Hematopoietic multipotent progenitor cell treated with erythropoietin and hydrocortisone succinate and interleukin-3 and kit ligand, for 15 days (in vitro differentiated cells): ENCODE measurements around the gene OPA3.

Source experiments
- DNase-seq: peaks from one replicate; pipeline ENCODE4 v3.0.0-alpha.2; 2015; ENCODE audit warnings: low spot score

OPA3 gene

DNA sequence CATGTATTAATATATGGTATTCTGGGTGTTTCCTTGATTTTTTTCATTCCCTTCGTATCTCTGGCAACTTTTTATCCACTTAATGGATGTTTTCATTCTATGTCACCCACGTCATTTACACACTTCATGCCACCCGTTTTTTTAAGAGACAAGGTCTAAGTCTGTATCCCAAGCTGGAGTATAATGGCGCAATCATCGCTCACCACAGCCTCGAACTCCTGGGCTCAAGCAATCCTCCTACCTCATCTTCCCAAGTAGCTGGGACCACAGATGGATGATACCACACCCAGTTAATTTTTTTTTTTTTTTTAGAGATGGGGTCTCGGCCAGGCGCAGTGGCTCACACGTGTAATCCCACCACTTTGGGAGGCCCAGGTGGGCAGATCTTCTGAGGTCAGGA lies 80.7 kb downstream of the OPA3 start:
- DNase-seq: no peak

- DNase-seq: no peak
Measured at GRCh38 chr19:45502111-45502510, 82.5 kb downstream of the OPA3 start.

GRCh38 chr19:45501730-45502014 lies 82.9 kb downstream of the OPA3 start:
- DNase-seq: no peak

DNA sequence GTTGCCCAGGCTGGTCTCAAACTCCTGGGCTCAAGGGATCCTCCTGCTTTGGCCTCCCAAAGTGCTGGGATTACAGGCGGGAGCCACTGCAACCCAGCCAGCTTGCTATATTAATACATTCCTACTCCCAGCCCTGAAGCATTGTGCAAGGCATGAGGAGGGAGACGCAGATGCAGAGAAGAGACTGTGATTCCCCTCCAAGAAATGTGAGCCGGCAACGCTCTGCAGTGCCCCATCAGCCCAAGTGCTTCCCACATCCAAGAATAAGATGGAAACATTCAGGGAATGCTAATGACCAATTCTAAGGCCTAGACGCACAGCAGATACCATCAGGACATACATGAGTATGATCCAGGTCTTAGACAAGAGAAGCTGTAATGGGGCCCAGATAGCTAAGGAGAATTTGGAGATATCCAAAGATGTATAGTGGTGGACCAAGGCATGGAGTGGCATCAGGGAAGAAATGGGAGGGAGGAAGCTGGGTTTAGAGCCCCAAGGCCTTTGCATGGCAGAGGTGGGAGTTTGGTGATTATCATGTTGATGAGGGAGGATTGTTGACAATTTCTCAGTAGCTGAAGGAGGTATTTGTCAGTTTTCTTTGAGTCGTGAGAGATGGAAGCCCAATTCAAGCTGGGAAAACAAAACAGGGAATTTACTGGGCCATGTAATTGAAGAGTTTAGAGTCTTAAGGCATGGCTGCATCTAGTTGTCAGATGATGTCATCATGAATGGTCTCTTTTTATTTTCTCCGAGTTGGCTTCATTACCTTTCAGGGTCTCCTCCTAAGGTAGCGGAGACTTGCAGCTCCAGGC lies 83.5 kb downstream of the OPA3 start:
- DNase-seq: no peak

DNA sequence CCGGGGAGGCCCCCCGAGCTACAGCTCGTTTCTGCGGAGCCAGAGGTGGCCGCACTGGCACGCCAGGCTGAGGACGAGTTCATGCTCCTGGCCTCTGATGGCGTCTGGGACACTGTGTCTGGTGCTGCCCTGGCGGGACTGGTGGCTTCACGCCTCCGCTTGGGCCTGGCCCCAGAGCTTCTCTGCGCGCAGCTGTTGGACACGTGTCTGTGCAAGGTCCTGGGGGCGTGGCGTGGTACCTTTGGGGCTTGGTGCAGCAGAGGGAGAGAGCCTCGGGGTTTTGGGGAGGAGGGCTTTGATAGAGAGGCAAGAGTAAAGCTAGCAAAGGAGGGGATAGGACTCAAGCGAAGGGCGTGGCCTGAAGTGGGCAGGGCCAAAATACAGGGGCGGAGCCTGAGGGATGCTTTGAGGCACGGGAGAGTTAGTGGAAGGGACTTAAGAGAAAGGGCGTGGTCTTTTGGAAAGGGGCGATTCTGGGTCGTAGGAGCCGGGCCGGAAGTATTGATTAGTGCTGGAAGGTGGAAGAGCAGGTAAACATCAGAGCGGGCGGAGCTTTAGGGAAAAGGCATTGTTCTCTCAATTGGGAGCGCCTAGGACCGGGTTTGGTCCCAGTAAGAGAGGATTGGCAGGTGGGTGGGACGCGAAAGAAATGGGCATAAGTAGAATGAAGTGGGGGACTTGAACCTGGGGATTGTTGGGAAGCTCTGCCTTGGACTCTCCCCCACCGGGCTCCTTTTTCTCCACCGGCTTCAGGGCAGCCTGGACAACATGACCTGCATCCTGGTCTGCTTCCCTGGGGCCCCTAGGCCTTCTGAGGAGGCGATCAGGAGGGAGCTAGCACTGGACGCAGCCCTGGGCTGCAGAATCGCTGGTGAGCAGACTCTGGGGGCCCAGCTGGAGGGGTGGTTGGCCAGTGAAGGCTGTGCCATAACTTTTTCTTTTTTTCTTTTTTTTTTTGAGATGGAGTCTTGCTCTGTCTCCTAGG lies 85.1 kb downstream of the OPA3 start:
- DNase-seq: peak; percentile 55

GRCh38 chr19:45498411-45499195 lies 86.0 kb downstream of the OPA3 start, which contains the start of gene PPM1N:
PPM1N (plus strand) TSS chr19:45498443; CDS start chr19:45498473, 30 bp downstream.
- no peak for DNase-seq

DNA sequence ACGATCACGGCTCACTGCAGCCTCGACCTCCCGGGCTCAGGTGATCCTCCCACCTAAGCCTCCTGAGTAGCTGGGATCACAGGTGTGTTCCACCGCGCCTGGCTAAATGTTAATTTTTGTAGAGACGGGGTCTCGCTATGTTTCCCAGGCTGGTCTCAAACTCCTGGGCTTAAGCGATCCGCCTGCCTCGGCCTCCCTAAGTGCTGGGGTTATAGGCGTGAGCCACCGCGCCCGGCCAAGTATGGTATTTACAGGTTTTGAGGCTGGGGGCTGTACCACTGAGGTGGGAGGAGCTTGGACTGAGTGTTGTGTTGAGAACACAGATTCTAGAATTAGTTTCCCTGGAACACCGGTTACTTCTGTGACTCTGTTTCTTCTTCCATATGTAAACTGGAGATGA lies 86.8 kb downstream of the OPA3 start:
- DNase-seq: no peak

DNA sequence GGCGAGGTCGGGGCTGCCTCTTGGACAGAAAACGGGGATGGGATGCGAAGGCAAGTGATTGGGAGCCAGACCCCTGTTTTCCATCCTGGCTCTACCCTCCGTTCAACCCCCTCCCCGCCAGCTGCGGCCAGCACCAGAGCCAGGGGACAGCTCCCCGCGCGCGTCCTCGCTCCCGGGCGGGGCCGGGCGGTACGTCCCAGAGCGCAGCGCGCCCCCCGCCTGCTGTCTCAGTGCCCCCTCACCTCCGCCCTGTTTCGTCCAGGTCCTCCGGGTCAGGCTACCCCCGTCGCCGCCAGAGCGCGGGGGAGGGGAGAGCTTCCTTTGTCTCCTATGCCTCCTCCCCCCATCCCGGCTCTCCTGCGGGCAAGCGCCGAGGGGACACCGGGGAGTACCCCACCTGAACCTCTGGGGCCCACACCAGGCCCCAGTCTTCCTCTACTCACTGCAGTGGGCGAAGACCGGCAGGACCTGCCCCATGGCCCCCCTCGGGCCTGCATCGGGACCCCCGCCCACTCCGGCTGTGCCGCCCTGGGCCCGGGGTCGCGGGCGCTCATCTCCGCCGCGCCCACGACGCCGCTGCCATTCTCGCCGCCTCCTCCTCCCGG lies 88.2 kb downstream of the OPA3 start:
- no peak for DNase-seq

DNA sequence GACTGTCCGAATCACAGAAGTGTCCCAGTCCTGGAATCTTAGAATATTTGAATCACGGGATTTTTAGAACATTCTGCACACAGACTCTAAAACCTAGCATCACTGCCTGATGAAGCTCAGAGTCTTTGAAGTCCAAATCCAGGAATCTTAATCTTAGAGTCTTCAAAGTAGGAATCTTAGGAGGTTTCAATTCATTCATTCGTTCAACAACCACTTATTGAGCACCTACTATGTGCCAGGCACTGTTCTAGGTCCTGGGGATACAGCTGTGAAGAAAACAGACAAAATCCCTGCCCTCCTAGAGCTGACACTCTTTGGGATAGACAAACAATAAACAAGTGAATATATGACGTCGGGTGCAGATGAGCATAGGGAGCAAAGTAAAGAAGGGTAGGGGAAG lies 89.4 kb downstream of the OPA3 start:
- DNase-seq: no peak

DNA sequence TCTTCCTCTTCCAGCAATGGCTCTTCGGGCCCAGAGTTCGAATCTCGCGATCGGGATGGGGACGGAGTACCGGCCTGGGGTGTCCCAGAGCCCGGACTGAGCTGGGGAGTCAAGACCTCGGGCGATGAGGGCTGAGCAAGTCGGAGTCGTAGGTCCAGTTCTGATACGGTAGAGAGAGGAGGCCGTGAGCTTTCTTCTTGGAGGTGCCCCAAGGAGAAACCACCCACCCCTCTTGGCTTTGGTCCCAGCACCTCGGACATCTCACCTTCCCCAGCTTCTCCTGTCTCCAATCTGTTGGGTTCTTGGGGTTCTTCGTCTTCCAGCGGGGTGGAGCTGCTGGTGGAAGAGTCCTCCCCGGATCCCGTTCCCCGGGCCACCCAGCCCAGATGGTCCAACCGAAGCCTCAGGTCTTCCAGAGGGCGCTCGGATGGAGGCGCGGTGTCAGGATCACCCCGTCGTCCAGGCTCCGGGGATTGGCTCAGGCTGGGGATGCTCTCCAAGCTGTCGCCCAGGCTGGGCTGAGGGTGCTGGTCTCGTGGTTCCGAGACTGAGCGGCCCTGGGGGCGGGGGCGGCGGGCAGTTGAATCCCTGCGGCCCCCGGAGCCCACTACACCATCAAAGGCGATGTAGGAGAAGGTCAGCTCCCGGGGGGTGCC lies 90.2 kb downstream of the OPA3 start:
- no peak for DNase-seq

DNA sequence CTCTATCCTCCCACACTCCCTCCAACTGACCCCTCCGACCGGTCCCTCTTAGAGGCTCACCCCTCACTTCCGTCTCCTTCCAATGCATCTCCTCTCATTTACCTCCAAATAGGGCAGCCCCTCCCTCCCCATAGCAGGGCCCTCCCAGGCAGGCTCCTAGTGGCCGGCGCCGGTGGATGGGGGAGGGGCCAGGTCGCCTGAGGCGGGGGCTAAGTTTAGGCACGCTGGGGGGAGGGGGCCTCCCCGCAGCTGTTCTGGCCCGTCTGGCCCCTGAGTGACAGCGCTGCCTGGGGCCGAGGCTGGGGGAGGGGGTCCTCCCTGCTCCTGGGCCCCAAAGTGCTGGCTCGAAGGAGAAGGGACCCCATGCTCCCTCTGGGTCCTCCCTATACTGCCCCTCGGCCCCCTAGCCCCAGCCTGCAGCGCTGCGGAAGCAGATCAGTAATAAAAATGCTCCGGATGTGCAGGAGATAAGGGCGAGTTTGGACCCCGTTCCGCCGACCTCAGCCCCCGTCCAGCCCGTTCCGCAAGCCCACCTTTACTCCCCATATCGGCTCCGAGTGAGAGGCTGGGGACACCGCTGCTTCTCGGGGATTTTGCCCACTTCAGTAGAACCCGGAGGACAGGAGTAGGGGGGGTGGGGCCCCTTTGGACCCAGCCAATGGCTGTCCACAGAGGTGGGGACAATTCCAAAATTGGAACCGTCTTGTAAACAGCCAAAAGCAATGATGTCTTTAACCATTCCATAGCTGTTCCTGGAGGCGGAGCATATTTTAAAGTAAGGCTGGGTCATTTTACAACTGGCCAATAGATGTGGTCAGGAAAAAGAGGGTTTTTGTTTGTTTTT lies 91.8 kb downstream of the OPA3 start:
- peak; percentile 23 for DNase-seq

- no peak for DNase-seq
Measured at GRCh38 chr19:45492137-45492626, 92.4 kb downstream of the OPA3 start.

DNA sequence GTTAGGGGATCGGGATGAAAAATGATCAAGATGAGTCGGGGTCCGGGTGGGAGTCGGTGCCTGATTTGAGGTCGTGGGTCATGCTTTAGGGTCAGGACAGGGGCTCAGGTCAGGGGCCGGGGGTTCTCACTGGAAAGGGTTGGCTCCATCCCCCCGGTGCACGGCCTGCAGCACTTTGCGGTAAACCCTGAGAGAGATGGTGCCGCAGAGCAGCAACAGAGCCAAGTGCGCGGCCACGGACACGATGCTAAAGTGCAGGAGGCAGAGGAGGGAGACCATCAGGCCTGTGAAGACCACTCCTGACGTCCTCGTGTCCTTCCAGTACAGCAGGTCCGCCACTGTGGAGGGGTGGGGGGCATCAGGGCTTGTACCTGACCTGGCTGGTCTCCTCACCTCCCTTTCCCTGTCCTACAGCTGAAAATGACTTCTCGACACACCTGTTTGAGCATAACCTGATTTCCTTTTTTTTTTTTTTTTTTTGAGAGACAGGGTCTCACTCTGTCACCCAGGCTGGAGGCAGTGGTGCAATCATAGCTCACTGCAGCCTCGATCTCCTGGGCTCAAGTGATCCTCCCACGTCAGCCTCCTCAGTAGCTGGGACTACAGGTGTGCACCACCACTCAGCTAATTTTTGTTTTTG lies 95.3 kb downstream of the OPA3 start:
- DNase-seq: no peak

GRCh38 chr19:45488708-45489107 lies 95.9 kb downstream of the OPA3 start:
- DNase-seq: no peak

DNA sequence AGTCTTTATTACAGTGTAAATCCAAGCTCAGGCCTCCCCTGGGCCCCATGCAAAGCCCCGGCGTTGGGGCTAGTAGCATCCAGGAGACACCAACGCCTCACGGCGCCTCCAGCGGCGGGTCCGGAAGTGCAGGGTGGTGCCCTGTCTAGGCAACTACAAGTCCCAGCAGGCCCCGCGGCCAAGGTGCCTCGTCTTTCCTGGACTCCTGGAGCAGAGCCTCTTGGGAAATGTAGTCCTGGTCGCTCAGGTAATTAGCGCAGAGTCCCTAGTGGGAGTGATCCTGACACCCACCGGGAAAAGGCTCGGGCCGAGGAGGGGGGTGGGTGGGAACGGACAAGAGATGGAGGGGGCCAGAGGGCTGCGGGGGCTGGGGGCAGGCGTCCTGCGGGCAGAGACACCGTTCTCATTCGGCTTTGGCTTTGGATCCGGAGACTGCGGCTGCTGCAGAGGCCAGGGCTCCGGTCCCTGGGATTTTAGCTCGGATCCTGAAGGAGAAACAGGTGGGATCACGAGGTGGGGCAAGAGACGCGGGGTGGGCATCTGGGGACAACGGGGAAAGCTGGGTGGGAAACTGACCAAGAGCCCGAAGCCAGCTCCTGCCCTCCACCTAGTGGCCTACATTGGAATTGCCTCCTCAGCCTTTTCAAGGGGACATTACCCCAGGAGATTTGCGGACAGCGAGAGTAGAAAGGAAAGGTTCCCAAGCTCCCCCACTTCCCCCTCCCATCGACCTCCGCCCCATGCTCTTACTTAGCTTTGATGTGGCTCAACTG lies 99.1 kb downstream of the OPA3 start:
- peak; percentile 96 for DNase-seq

DNA sequence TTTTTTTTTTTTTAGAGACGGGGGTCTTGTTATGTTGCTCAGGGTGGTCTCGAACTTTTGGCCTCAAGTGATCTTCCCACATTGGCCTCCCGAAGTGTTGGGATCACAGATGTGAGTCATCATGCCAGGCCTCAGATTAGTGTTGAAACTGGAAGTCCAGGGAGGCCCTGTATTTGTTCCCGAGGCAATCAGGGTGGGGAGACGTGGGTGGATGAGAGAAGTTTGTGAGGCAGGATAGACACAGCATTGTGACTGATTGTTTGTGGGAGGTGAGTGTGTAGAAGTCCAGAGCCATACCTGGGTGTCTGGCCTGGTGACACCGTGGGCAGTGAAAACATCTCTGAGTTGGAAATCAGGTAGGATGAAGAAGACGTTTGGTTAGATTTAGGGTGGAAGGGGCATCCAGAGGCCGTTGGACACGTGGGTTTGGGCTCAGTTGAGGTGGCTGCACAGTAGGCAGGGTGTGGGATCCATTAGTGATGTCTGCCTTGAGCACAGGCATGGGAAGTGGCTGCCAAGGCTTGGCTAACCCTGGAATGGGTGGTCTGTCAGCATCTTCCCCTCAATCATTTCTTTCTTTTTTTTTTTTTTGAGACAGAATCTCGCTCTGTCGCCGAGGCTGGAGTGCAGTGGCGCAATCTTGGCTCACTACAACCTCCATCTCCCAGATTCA lies 100.2 kb downstream of the OPA3 start:
- no peak for DNase-seq

GRCh38 chr19:45483033-45483432 lies 101.6 kb downstream of the OPA3 start:
- DNase-seq: no peak

DNA sequence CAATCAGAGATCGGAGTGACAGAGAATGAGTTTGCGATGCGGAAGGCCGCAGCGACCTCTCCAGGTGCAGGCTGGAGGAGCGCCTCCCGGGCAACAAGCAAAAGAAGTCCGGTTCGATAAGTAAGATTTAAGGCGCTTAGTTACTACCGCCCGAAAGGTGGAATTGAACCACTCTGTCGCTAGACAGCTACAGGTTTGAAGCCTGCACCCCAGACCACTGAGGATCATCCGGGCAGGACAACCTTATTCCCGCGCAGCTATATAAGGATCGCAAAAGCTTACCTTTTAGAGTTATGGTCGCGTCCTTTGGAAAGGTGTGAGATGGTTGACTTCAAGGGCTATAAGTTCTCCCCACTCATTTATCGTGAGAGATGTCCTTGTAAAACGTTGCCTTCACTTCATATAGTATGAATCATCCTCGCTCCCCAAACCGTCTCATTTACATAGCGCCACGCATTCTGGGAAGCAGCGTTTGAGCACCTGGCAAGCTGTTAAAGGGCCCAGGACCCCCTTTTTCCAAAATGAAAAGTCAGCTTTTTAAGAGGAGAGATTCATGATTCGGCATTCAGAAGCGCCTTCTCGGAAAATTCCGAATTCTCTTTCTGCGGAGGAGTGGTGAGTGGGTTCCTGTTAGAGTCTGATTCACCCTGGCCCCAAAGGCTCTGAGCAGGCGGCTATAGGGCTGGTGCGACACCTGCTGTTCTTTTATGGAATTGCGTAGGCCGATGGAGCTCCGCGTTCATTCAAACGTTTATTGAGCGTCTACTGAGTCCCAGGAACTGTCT lies 106.0 kb downstream of the OPA3 start:
- peak; percentile 92 for DNase-seq
